KG1 (cell line): Measurements from ENCODE around the gene ADAM20.
"Not testable (repeated sequence)": the region's sequence is repeated elsewhere in the genome, so short reads cannot be mapped to it uniquely, and the experiment has no call there.

Experiments
- DNase-seq: peaks from one replicate; lab custom pipeline; 2025; lab: John Stamatoyannopoulos, UW

Gene ADAM20

DNA sequence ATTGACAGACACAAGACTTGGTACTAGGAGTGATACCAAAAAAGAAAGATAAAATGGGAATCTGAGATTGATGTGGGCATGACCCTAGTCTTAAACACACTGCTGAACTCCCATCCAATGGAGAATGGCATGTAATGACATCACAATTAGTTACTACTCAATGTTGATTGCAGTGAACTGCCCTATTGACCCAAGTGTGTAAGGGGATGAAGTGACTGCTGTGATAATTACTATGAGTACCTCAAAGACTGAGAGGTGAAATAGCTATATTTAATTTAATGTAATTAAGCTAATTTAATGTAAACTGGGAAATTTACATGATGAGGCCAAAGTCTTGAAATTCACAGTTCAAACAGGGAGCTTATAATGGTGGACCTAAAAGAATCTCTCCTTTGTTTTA lies at the start of gene ADAM20:
ADAM20 (minus strand) TSS at position 101 of the 400 bp plus-strand sequence. CDS start 10,247 bp downstream, outside the sequence.
- no peak for DNase-seq

DNA sequence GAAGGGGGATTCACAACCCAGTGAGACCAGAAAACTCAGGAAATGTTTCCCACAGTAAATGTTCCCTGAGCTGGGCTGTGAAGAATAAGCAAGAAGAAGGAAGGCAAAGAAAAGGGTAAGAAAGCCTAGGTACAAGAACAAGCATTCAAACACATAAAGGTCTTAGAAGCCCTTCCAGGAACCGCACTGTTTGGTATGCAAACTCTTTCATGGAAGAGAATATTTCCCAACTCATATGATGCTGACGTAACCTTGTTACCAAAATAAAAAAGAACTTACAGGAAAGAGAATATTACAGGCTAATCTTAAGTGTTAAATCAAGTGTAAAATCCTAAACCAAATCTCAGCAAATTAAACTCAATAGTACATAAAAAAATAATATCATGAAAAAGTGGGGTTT lies 42.1 kb upstream of the ADAM20 start:
- DNase-seq = no peak

DNA sequence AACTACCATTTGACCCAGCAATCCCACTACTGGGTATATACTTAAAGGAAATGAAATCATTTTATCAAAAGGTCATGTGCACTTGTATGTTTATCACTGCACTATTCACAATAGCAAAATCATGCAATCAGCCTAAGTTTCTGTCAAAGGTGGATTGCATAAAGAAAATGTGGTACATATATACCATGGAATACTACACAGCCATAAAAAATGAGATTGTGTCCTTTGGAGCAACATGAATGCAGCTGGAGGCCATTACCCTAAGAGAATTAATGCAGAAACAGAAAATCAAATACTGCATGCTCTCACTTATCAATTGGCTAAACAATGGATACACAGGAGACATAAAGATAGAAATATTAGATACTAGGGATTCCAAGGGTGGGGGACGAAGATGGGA lies 38.2 kb upstream of the ADAM20 start:
- DNase-seq = no peak

DNA sequence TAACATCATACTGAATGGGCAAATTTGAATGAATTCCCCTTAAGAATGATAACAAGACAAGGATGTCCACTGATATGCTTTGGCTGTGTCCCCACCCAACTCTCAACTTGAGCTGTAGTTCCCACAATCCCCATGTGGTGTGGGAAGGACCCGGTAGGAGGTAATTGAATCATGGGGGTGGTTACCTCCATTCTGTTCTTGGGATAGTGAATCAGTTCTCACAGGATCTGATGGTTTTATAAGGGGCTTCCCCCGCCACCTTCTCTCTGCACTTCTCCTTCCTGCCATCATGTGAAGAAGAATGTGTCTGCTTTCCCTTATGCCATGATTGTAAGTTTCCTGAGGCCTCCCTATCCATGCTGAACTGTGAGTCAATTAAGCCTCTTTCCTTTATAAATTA lies 36.3 kb upstream of the ADAM20 start:
- no peak for DNase-seq

DNA sequence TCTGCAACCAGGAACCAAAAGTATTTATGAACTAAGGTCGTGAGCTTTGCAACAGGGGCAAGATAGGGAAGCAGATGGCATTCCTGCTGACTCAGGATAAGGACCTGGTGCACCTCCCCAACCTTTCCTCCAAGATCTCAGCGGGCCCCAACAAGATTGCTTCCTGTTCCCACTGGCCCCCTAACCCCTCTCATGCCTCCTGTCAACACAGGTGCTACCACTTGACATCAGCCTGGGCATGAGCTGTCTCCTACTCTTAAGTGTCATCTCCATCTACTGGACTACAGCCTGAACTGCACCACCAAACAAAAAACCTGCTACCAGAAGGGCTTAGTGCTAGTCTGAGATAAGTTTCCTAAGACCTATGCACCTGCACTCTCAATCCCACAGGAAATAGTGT lies 33.0 kb upstream of the ADAM20 start:
- peak; percentile 18 for DNase-seq

DNA sequence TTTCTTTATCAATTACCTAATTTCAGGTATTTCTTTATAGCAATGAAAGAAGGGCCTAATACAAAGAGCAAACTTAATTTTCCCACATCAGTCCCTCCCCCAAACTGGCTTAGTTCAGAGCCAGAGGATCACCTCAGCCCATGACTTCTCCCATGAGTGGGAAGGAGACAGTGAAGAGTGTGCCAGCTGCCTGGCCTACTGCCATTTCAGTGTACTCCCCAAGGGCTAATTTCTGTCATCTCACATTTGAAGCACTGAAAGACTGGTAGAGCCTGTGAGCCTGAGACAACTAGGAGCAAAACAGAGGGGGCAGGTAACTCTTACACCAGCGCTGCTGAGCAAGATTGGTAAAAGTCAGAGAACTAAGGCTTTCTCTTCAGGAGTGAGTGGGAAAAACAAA lies 29.1 kb upstream of the ADAM20 start:
- DNase-seq = no peak

DNA sequence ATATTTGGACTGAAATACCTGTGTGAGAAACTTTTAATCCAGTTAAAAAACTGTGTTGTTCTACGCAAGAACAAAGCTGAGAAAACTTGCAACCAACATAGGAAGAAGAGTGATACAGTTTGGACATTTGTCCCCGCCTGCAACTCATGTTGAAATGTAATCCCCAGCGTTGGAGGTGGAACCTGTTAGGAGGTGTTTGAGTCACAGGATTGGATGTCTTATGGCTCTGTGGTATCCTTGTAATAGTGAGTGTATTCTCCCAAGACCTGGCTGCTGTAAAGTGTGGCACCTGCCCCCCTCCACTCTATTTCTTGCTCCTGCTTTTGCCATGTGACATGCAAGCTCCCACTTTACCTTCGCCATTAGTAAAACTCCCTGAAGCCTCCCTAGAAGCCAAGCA lies 28.6 kb upstream of the ADAM20 start:
- no peak for DNase-seq

DNA sequence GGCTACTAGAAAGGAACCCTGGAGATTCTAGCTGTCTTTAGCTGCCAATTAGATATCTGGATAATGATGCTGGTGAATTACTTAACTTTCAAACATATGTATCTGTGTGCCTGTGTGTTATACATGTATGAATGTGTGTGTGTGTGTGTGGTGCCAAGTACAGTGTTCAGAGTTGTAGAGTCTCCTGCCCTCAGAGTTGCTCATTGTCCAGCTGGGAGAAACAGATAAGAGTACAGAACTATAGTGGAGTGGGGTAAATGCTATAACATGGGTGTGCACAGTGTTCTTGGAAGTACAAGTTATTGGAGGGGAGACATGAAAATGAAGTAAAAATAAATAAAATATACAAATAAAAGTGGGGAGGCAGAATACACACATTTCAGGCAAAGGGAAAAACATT lies 23.6 kb upstream of the ADAM20 start:
- no peak for DNase-seq

DNA sequence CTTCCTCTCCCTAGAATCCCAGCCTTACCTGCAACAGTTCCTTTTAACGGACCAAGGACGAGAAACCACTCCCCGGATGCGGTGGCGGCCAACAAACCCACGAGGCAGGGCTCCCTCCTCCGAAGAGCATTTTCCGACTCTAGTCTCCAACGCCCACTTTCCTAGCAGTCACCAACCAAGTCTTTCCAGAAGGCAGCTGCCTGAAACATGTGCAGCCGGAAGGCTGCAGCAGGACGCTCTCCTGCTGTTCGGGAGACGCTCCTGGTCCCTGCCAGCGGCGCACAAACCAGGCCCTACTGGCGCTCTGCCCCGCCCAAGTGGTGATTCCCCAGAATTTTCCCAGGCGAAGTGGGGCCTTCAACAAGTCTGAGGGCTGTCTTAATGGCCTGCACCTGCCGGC lies 21.1 kb upstream of the ADAM20 start:
- no peak for DNase-seq

DNA sequence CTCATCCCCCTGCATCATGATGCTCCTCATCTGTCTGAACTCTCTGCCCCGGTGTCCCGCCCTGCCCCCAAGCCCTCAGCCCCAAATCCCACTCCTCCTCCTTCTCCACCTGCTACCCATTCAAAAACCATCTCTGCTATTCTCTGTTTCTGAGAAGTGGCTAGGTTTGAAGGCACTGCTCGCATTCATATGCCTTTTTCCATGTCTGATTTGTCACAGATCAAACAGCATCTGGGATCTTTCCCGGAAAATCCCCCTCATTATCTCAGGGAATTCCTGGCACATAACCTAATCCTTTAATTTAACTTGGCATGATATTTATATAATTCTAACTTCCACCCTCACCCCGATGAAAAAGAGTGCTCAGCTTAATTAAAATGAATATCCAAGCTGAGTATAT lies 3.3 kb upstream of the ADAM20 start:
- DNase-seq = no peak

DNA sequence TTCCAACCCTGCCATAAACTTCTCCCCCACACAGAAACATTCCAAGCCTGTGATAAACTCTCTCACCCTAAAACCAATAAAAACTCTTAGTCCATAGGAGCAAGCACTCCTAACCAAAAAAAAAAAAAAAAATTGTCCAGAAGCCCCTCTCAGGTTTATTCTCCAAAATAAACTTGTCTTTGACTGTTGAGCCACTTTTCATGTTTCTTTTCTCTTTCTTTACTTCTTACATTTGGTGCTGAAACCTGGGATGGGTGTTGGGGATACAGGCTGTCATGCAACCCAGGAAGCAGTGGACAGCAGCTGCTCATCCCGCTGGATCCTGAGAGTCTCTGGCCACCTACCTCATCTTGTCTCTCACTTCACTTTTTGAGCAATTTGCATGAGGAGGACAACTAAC lies 2.0 kb upstream of the ADAM20 start:
- no peak for DNase-seq

DNA sequence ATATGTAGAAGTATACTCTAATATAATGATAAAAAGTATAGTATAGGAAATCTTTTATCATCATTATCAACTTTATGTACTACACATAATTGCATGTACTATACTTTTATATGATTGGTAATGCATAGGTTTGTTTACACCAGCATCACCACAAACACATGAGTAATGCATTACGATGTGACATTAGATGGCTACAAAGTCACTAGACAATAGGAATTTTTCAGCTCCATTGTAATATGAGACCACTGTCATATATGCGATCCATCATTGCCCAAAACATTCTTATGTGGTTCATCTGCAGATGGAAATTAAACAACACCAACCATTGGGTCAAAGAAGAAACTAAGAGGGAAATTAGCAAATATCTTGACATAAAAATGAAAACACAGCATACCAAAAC lies 4.4 kb downstream of the ADAM20 start:
- no peak for DNase-seq

DNA sequence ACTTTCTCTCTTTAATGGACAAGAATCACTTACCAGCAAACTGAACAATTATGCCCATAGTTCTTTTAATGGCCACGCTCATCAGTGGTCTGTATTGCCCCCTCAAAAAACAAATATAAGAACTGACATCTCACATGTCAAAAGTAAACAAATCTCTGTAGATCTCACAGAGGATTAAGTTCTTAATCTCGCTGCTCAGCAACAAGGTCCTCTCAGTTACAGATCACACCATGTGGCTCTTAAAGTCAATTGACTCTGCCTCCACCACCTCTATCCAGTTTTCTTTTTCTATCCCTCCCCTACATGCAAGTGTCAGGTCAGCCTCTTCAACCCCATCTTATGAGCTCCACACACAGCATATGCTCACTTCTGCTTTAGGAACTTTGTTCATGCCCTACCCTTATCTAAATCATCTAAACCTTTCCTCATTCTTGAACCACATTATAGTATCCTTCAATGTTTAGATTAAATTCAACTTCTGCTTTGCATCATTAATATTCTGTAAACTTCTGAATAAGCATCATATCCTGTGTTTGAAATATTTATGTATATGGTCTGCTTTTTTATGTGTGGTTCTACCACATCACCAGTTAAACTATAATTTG lies 7.2 kb downstream of the ADAM20 start:
- no peak for DNase-seq

DNA sequence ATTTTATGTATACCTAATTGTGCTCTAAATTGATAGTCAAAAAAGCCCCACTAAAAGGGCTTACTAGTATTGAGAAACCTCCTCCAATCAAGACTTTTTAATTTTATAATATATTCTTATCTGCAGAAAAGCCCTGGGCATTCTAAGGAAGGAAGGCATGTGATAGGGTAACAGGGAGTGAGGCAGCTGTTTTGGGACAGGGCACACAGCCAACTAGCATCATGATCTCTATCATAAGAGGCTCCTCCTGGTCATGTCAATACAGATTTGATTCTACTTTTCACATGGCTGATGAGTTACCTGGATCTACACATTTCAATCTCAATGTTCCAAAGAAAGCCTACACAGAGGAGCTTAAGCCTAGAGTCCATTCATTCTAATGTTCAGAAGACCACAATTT lies 9.1 kb downstream of the ADAM20 start:
- no peak for DNase-seq

DNA sequence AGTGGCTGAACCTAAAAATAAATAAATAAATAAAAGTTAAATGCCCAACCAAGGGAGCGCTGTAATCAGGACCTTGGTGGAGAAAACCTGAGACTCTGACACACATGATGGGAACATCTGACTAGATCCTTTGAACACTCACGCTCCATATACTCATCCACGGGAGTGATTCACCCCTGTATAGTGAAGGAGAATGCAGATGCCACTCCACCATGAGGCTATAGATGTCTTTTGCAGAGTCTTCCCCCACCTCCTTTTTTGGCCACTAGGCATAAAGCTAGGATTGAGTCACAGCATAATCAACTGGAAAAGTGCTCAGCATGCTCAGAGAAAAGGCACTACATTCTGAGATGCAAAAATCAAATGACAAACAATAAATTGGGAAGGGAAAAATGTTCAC lies 19.0 kb downstream of the ADAM20 start:
- no peak for DNase-seq

DNA sequence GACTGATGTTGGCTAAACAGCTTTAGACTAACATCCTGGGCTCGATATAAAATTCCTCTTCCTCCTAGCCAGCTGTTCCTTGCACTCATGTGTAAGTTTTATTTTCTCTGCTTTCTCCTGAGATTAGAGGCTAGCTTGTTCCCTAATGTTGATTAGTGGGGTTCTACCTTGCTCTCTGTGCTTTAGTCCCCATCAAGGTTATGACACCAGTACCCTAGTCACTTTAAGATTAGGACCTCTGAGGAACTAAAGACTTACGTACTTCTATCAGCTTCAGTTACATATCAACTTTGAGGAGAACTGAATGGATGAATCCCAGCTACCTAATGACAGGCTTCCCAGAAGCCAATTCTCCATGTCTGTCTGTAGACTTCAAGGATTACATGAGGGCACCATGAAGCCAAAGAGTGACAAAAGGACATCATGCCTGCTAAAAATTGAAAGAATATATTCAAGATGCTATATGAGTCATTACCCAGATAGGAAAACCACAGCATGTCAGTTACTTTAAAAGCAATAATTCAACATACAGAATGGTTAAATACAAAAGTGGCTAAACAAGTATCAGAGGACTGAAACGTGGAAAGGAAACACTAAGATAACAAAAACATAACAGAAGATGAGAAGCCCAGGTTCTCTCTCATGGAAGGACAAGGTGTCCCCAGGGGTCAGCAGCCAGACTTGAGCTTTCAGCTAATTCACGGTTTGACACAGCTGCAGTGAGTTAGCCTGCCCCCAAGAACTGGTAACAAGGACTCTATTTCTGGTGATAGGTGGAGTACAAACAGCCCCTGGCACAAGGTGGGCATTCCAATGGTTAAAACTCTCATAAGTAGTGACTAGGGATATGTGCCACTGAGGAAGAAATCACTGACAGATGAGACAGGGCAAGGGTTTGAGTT lies 20.4 kb downstream of the ADAM20 start:
- peak; percentile 18 for DNase-seq

DNA sequence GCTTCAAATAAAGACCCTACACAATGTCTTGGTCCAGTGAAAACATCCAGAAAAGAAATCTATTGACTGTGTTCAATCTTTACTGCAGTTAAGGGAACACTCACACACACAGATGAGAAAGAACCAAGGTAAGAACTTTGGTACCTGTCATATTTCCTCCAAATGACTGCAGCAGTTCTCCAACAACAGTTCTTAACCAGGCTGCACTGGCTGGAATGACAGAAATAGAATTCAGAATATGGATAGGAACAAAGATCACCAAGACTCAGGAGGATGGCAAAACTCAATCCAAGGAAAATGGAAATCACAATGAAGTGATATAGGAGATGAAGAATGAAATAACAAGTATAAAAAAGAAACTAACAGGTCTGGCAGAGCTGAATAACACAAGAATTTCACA lies 36.6 kb downstream of the ADAM20 start:
- DNase-seq = no peak

DNA sequence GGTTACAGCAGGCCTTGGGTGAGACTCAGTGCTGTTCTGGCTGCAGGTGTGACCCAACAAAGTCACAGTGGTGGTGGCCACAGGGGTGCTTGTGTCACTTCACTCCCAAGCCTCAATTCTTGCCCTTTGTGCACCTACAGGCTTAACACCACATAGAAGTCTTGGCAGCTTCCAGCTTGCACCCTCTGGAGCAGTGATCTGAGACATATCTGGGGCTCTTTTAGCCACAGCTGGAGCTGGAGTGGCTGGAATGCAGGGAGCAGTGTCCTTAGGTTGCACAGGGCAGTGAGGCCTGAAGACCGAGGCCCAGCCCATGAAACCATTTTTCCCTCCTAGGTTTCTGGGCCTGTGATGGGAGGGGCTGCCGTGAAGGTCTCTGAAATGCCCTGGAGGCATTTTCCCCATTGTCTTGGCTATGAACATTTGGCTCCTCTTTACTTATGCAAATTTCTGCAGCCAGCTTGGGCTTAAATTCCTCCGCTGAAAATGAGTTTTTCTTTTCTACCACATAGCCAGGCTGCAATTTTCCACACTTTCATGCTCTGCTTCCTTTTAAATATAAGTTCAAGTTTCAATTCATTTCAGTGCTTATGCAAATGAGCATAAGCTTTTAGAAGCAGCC lies 45.1 kb downstream of the ADAM20 start:
- DNase-seq = no peak

DNA sequence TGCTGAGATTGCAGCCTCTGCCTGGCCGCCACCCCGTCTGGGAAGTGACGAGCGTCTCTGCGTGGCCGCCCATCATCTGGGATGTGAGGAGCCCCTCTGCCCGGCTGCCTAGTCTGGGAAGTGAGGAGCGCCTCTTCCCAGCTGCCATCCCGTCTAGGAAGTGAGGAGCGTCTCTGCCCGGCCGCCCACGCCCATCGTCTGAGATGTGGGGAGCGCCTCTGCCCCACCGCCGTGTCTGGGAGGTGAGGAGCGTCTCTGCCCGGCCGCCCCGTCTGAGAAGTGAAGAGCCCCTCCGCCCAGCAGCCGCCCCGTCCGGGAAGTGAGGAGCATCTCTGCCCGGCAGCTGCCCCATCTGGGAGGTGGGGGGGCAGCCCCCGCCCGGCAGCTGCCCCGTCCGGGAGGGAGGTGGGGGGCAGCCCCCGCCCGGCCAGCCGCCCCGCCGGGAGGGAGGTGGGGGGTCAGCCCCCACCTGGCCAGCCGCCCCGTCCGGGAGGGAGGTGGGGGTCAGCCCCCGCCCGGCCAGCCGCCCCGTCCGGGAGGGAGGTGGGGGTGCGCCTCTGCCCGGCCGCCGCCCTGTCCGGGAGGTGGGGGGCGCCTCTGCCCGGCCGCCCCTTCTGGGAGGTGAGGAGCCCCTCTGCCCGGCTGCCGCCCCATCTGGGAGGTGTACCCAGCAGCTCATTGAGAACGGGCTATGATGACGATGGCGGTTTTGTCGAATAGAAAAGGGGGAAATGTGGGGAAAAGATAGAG lies 57.3 kb downstream of the ADAM20 start:
- DNase-seq = not testable (repeated sequence)

DNA sequence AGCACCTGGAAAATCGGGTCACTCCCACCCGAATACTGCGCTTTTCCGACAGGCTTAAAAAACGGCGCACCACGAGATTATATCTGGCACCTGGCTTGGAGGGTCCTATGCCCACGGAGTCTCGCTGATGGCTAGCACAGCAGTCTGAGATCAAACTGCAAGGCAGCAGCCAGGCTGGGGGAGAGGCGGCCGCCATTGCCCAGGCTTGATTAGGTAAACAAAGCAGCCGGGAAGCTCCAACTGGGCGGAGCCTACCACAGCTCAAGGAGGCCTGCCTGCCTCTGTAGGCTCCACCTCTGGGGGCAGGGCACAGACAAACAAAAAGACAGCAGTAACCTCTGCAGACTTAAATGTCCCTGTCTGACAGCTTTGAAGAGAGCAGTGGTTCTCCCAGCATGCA lies 59.3 kb downstream of the ADAM20 start:
- DNase-seq = not testable (repeated sequence)

DNA sequence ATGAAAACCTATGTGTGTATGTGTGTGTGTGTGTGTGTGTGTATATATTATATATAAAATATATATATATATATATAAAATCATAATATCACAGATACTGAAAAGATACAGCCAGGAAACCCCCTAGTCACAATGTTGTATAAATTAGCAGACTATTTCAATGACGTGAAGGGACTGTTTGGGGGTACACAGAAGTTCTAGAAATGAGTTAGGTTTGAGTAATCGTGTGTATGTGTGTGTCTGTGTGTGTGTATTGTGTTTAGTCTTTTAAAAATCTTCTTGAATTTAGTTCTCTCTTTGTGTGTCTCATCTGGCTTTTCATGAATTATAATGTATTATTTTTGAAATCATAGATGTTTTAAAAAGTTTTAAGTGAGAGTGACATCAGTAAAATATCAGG lies 61.0 kb downstream of the ADAM20 start:
- DNase-seq = no peak
